Retinal pigment epithelial cell (primary cell): ENCODE data around the gene TBL1X.
"Not testable (repeated sequence)": the region's sequence is repeated elsewhere in the genome, so short reads cannot be mapped to it uniquely, and the experiment has no call there.

ENCODE experiments used
- DNase-seq: peaks from one replicate; pipeline ENCODE4 v3.0.0-alpha.2; 2010; ENCODE audit warnings: low read depth
- H3K4me3 ChIP-seq: 2 replicates; pipeline ENCODE4 v1.5.1; 2011; ENCODE audit warnings: mild to moderate bottlenecking, low read length, control low read depth, moderate library complexity
- TF ChIP-seq, protein P1 (sequence below): conservative IDR thresholded peaks from 2 replicates; pipeline ENCODE4 v1.5.1; 2011; ENCODE audit warnings: low read depth, low read length, control low read depth, inconsistent platforms

Gene TBL1X

DNA sequence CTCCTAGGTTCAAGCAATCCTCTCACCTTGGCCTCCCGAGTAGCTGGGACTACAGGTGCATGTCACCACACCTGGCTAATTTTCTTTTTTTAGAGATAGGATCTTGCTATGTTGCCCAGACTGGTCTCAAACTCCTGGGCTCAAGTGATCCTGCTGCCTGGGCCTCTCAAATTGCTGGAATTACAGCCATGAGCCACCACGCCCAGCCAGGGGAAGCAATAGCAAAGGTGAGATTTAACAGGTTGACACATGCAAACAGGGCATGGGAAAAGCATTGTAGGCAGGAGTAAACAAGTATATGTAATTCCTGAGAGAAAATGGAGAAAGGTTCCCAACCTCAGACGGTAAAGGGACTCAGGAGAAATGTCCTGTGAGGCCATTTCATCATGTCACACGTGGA, 33.6 kb upstream of the TBL1X start:
- no peak for DNase-seq
- no peak overlapping the region for H3K4me3 ChIP-seq
- TF ChIP-seq, protein P1, sequence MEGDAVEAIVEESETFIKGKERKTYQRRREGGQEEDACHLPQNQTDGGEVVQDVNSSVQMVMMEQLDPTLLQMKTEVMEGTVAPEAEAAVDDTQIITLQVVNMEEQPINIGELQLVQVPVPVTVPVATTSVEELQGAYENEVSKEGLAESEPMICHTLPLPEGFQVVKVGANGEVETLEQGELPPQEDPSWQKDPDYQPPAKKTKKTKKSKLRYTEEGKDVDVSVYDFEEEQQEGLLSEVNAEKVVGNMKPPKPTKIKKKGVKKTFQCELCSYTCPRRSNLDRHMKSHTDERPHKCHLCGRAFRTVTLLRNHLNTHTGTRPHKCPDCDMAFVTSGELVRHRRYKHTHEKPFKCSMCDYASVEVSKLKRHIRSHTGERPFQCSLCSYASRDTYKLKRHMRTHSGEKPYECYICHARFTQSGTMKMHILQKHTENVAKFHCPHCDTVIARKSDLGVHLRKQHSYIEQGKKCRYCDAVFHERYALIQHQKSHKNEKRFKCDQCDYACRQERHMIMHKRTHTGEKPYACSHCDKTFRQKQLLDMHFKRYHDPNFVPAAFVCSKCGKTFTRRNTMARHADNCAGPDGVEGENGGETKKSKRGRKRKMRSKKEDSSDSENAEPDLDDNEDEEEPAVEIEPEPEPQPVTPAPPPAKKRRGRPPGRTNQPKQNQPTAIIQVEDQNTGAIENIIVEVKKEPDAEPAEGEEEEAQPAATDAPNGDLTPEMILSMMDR: no peak

DNA sequence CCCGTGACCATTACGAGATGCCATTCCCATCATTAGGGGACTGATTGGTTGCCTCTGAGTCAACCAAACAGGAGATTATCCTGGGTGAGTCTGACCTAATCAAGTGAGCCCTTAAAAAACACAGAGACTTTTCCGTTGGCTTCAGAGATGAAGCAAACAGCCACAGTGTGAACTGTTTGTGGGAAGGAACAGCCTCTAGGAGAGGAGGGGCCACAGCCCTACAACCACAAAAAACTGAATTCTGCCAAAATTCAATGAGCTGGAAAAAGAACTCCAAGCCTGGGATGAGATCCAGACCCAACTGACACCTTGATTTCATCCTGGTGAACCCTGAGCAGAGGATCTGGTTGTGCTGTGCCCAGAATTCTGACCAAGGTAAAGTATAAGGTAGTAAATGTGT, 31.3 kb upstream of the TBL1X start:
- TF ChIP-seq, protein P1: no peak
- no peak overlapping the region for H3K4me3 ChIP-seq
- DNase-seq: peak; percentile 88

DNA sequence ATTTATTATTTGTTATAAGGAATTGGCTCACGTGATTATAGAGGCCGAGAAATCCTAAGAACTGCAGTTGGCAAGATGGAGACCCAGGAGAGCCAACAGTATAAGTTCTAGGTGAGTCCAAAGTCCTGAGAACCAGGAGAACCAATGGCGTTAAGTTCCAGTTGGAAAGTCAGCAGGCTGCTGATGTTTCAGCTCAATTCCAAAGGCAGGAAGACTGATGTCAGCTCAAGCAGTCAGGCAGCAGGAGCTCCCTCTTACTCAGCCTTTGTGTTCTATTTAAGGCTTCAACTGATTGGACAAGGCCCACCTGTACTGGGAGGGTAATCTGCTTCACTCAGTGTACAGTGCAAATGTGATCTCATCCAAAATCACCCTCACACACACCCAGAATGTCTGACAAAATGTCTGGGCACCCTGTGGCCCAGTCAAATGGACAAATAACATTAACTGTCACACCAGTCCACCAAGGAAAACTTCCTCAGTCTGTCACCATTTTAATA, 30.8 kb upstream of the TBL1X start:
- no peak overlapping the region for H3K4me3 ChIP-seq
- TF ChIP-seq, protein P1: no peak
- no peak for DNase-seq

DNA sequence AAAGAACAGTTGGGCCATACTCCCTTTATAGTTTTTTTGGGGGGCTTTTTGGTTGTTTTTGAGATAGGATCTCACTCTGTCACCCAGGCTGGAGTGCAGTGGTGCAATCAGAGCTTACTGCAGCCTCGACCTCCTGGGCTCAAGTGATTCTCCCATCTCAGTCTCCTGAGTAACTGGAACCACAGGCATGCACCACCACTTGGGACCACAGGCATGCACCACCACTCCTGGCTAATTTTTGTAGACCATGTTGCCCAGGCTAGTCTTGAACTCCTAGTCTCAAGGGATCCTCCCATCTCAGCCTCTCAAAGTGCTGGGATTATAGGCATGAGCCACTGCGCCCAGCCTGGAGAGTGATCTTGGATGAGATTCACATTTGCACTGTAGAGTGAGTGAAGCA, 29.8 kb upstream of the TBL1X start:
- DNase-seq, H3K4me3 ChIP-seq: not testable (repeated sequence)

DNA sequence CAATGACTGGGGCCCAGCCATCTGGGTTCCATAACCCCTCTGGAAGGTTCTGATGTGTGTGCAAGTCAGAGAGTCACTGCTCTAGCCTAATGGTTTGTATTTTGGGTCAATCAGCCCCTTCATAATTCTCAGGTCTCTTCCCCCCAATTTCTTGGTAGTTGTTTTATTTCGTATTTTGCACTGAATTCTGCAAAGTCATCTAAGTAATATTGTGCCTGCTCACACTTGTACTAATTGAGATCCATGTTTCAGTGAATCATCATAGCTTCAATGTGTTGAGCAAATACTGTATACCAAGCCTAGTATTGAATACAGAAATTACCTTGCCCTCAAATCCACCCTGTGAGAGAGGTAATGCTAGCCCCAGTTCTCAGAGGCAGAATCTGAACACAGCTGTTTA, 28.0 kb upstream of the TBL1X start:
- TF ChIP-seq, protein P1: no peak
- no peak for DNase-seq
- H3K4me3 ChIP-seq: no peak overlapping the region

DNA sequence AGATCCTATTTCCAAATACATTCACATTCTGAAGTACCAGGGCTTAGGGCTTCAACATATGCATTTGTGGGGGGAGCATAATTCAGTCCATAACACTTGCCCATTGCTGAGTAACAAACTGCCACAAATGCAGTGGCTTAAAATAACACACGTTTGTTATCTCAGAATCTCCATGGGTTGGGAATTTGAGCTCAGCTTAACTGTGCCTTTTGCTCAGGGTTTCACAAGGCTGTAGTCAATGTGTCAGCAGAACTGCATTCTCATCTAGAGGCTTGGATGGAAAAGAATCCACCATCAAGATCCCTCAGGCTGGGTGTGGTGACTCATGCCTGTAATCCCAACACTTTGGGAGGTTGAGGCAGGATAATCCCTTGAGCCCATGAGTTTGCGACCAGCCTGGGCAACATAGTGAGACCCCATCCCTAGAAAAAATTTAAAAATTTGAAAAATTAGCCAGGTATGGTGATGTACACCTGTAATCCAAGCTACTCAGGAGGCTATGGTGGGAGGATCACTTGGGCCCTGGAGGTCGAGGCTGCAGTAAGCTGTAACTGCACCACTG, 25.8 kb upstream of the TBL1X start:
- no peak overlapping the region for H3K4me3 ChIP-seq
- DNase-seq: no peak
- TF ChIP-seq, protein P1: no peak

DNA sequence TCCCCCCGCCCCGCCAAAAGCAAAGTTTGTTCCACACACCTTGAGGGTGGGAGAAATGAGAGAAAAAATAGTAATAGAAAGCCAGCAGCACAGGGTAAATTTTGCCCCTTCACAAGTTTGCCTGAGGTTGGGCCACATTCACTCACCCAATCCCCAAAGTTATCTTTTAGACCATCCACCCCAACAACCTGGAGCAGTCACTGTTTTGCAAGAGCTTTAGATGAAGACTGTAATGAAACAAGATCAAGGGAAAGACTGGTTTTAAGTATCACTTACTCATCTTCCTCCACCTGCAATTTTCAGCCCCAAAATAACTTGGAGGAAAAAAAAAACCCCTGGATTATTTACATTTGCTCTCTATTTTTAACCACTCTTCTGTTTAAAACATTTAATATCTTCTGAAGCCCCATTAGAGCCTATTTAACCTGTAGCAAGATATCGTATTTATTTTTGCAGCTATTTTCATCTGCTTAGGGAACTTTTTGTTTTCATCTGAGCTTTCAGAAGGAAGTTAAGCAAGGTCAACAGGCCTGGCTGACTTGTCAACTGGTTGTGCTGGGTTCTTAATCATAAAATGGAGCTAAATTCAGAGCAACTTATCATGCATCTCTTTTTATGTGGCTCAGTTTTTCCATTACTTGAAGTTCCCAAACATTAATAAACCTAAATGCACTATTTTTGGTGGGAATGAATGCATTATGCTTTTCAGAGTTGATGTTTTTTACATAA, 24.6 kb upstream of the TBL1X start:
- H3K4me3 ChIP-seq: no peak overlapping the region
- TF ChIP-seq, protein P1: no peak
- DNase-seq: no peak
